GM23248 (cell line): ENCODE measurements around the gene SIX2.

Experiments used
- EZH2 ChIP-seq: fragments of 200-600 bp; sonication (generic); IDR thresholded peaks from 2 replicates; pipeline ENCODE4 v1.6.1; 2018; ENCODE audit warnings: antibody characterized with exemption, mild to moderate bottlenecking; ENCODE audit not compliant: insufficient read depth, poor library complexity, severe bottlenecking
- EZH2phosphoT487 ChIP-seq: fragments of 200-600 bp; sonication (generic); IDR thresholded peaks from 2 replicates; pipeline ENCODE4 v1.6.1; 2018; ENCODE audit warnings: antibody characterized with exemption, moderate library complexity, mild to moderate bottlenecking, low read depth; ENCODE audit not compliant: insufficient read depth

DNA sequence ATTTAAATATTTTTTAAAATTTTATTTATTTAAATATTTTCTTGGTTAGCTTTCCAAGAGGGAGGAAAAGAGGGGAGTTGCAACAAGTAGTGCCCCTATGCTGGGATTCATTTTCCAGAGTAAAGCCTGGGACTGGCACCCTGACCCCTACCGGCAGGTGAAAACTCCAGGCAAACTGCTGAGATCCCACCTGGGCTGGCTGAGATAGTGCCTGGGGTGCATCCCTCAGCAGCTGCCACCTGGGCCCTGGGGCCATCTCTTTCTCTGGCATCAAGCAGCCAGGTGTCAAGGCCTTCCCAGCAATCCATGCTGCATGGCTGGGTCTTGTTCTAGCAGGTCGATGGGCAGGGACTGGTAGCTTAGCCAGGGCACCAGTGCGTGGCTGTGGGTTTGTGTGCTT is 6.6 kb downstream of the SIX2 start:
- TF ChIP-seq EZH2 (no peak), EZH2phosphoT487 (no peak)
